Muscle layer of duodenum (tissue), 2 donors: Measurements from ENCODE around the gene KIF18B.

Experiments
- H3K27ac ChIP-seq: one replicate; pipeline ENCODE4 v1.7.0; 2013; ENCODE audit warnings: mild to moderate bottlenecking, low read length
- H3K27me3 ChIP-seq: one replicate; pipeline ENCODE4 v1.7.0; 2013; ENCODE audit warnings: low read depth, mild to moderate bottlenecking, control low read depth, low read length
- H3K36me3 ChIP-seq, 2 donors: one replicate each; pipeline ENCODE4 v1.7.0; 2013; ENCODE audit warnings: low read length in 2 of 2, control low read depth in 1 of 2, mild to moderate bottlenecking in 1 of 2; ENCODE audit not compliant: insufficient read depth in 2 of 2, control insufficient read depth in 1 of 2
- H3K4me1 ChIP-seq, 2 donors: one replicate each; pipeline ENCODE4 v1.7.0; 2013; ENCODE audit warnings: low read length in 2 of 2, mild to moderate bottlenecking in 2 of 2, control low read depth in 1 of 2, moderate library complexity in 1 of 2; ENCODE audit not compliant: insufficient read depth in 2 of 2, control insufficient read depth in 1 of 2
- H3K4me3 ChIP-seq, 2 donors: one replicate each; pipeline ENCODE4 v1.7.0; 2013; ENCODE audit warnings: low read length in 2 of 2, low read depth in 1 of 2, mild to moderate bottlenecking in 1 of 2
- H3K9me3 ChIP-seq, 2 donors: one replicate each; pipeline ENCODE4 v1.7.0; 2013; ENCODE audit warnings: low read length in 2 of 2, control low read depth in 1 of 2, mild to moderate bottlenecking in 1 of 2; ENCODE audit not compliant: control insufficient read depth in 1 of 2
- donor health status: healthy.

KIF18B gene

GRCh38 chr17:44932096-44932786 is 15.3 kb downstream of the KIF18B start:
- Histone ChIP-seq H3K4me3 (no peak overlapping the region), H3K4me1 (no peaks in the 10 kb centered on the region), H3K9me3 (no peaks in the 10 kb centered on the region), H3K36me3 (no peaks in the 10 kb centered on the region), H3K27ac (no peak overlapping the region), H3K27me3 (no peaks in the 10 kb centered on the region)

GRCh38 chr17:44931376-44931775 is 16.2 kb downstream of the KIF18B start:
- Histone ChIP-seq H3K27me3 (no peaks in the 10 kb centered on the region), H3K4me1 (no peaks in the 10 kb centered on the region), H3K27ac (no peak overlapping the region), H3K36me3 (no peaks in the 10 kb centered on the region), H3K9me3 (no peaks in the 10 kb centered on the region), H3K4me3 (no peak overlapping the region)

- H3K27me3 ChIP-seq, result no peaks in the 10 kb centered on the region
- H3K9me3 ChIP-seq, result no peaks in the 10 kb centered on the region
- no peaks in the 10 kb centered on the region for H3K36me3 ChIP-seq
- H3K4me1 ChIP-seq, result no peaks in the 10 kb centered on the region
- H3K27ac ChIP-seq, result no peak overlapping the region
- H3K4me3 ChIP-seq, result no peak overlapping the region
Measured at GRCh38 chr17:44930667-44931066, 16.9 kb downstream of the KIF18B start.

- Histone ChIP-seq H3K9me3 (no peaks in the 10 kb centered on the region), H3K27ac (no peak overlapping the region), H3K27me3 (no peaks in the 10 kb centered on the region), H3K4me3 (no peak overlapping the region), H3K4me1 (no peaks in the 10 kb centered on the region), H3K36me3 (no peaks in the 10 kb centered on the region)
Measured at GRCh38 chr17:44928950-44929720, 18.4 kb downstream of the KIF18B start.

GRCh38 chr17:44928136-44928535 is 19.4 kb downstream of the KIF18B start:
- Histone ChIP-seq H3K27me3 (no peaks in the 10 kb centered on the region), H3K4me1 (no peaks in the 10 kb centered on the region), H3K27ac (no peak overlapping the region), H3K4me3 (no peak overlapping the region), H3K9me3 (no peaks in the 10 kb centered on the region), H3K36me3 (no peaks in the 10 kb centered on the region)

- Histone ChIP-seq H3K4me1 (no peaks in the 10 kb centered on the region), H3K4me3 (no peak overlapping the region), H3K27ac (no peak overlapping the region), H3K36me3 (no peaks in the 10 kb centered on the region), H3K9me3 (no peaks in the 10 kb centered on the region), H3K27me3 (no peaks in the 10 kb centered on the region)
Measured at GRCh38 chr17:44927696-44928095, 19.9 kb downstream of the KIF18B start.

- Histone ChIP-seq H3K4me3 (no peak overlapping the region), H3K36me3 (no peaks in the 10 kb centered on the region), H3K9me3 (no peaks in the 10 kb centered on the region), H3K27me3 (no peaks in the 10 kb centered on the region), H3K27ac (no peak overlapping the region), H3K4me1 (no peaks in the 10 kb centered on the region)
Measured at GRCh38 chr17:44926821-44927525, 20.6 kb downstream of the KIF18B start.

GRCh38 chr17:44925731-44926697 is 21.6 kb downstream of the KIF18B start:
- H3K27ac ChIP-seq, result no peak overlapping the region
- H3K27me3 ChIP-seq, result no peaks in the 10 kb centered on the region
- H3K36me3 ChIP-seq, result no peaks in the 10 kb centered on the region
- no peak overlapping the region for H3K4me3 ChIP-seq
- no peaks in the 10 kb centered on the region for H3K9me3 ChIP-seq
- no peaks in the 10 kb centered on the region for H3K4me1 ChIP-seq

GRCh38 chr17:44924107-44924544 is 23.4 kb downstream of the KIF18B start:
- Histone ChIP-seq H3K4me1 (peaks cover 0 to 7% of the 10 kb centered on the region in 2 donors), H3K36me3 (no peaks in the 10 kb centered on the region), H3K27me3 (no peaks in the 10 kb centered on the region), H3K9me3 (no peaks in the 10 kb centered on the region), H3K27ac (no peak overlapping the region), H3K4me3 (no peak overlapping the region)

GRCh38 chr17:44922746-44923470 is 24.7 kb downstream of the KIF18B start:
- Histone ChIP-seq H3K27me3 (no peaks in the 10 kb centered on the region), H3K4me3 (no peak overlapping the region), H3K36me3 (no peaks in the 10 kb centered on the region), H3K9me3 (no peaks in the 10 kb centered on the region), H3K27ac (no peak overlapping the region), H3K4me1 (peaks cover 0 to 7% of the 10 kb centered on the region in 2 donors)
